K562 (cell line): ENCODE data around the gene HEATR1. TPM values are rescaled to one million over a fixed set of nuclear protein-coding genes. Genes with fewer than 3 reads are reported as not detected.

ENCODE experiments used
- CBFA2T2 ChIP-seq: fragments of 450-650 bp; conservative IDR thresholded peaks from 2 replicates; pipeline ENCODE4 v1.6.1; 2017; ENCODE audit warnings: mild to moderate bottlenecking
- CC2D1A ChIP-seq: fragments of 450-650 bp; IDR thresholded peaks from 2 replicates; pipeline ENCODE4 v1.6.1; 2017; ENCODE audit warnings: mild to moderate bottlenecking
- CXXC5 ChIP-seq: fragments of 250-450 bp; sonication (Bioruptor Pico); IDR thresholded peaks from 2 replicates; pipeline ENCODE4 v1.8.0; 2022; ENCODE audit warnings: inconsistent platforms, mild to moderate bottlenecking, moderate library complexity
- DLX4 ChIP-seq: fragments of 250-450 bp; sonication (Bioruptor Pico); IDR thresholded peaks from 2 replicates; pipeline ENCODE4 v1.6.1; 2021; ENCODE audit warnings: mild to moderate bottlenecking
- ELK3 ChIP-seq: fragments of 450-650 bp; formaldehyde crosslinking; IDR thresholded peaks from 2 replicates; pipeline ENCODE4 v1.4.0; 2020; ENCODE audit warnings: mild to moderate bottlenecking
- FOXK2 ChIP-seq, 2 experiments: fragments of 450-650 bp; IDR thresholded peaks in 1 of 2; conservative IDR thresholded peaks in 1 of 2; 2 replicates each; pipeline ENCODE4 v1.6.1; 2016; ENCODE audit warnings: low read depth in 2 of 2, mild to moderate bottlenecking in 1 of 2
- HNRNPH1 ChIP-seq: fragments of 200-400 bp; formaldehyde crosslinking; optimal IDR thresholded peaks from 2 replicates; pipeline ENCODE3; 2017; ENCODE audit warnings: low read depth, mild to moderate bottlenecking, low read length, moderate library complexity
- KAT7 ChIP-seq: sonication (generic); formaldehyde crosslinking; IDR thresholded peaks from 2 replicates; pipeline ENCODE4 v1.8.0; 2022; ENCODE audit warnings: missing genetic modification reagents, mild to moderate bottlenecking, borderline replicate concordance
- MCM7 ChIP-seq, 2 experiments: fragments of 450-650 bp; IDR thresholded peaks; 2 replicates each; pipeline ENCODE4 v1.6.1; 2016 to 2018
- MTA2 ChIP-seq: fragments of 450-650 bp; IDR thresholded peaks from 2 replicates; pipeline ENCODE4 v1.6.1; 2016; ENCODE audit warnings: low read depth
- RBM34 ChIP-seq: fragments of 200-400 bp; formaldehyde crosslinking; IDR thresholded peaks from 2 replicates; pipeline ENCODE4 v1.6.1; 2018; ENCODE audit warnings: low read length, borderline replicate concordance; ENCODE audit not compliant: insufficient read depth
- RFX5 ChIP-seq: IDR thresholded peaks from 2 replicates; pipeline ENCODE4 v1.6.1; 2011; ENCODE audit warnings: low read depth, mild to moderate bottlenecking, improper control_type of control experiment, low read length
- SETDB1 ChIP-seq: IDR thresholded peaks from one replicate; pipeline ENCODE4 v1.6.1; 2012; ENCODE audit warnings: low read length, control low read depth, inconsistent platforms
- SNIP1 ChIP-seq: fragments of 450-650 bp; IDR thresholded peaks from 2 replicates; pipeline ENCODE4 v1.7.1; 2017; ENCODE audit warnings: low read depth, mild to moderate bottlenecking
- TAL1 ChIP-seq: fragments of 450-650 bp; IDR thresholded peaks from 2 replicates; pipeline ENCODE4 v1.6.1; 2016; ENCODE audit warnings: mild to moderate bottlenecking
- TBL1XR1 ChIP-seq, 2 experiments: IDR thresholded peaks; 2 replicates each; pipeline ENCODE4 v1.6.1; 2012; ENCODE audit warnings: improper control_type of control experiment in 2 of 2, low read length in 2 of 2, mild to moderate bottlenecking in 1 of 2
- XRCC3 ChIP-seq: fragments of 450-650 bp; IDR thresholded peaks from 2 replicates; pipeline ENCODE4 v1.6.1; 2017; ENCODE audit warnings: mild to moderate bottlenecking, moderate library complexity
- ZMIZ1 ChIP-seq, 2 experiments: fragments of 150-350 bp in 1 of 2; IDR thresholded peaks; 2 replicates each; pipeline ENCODE4 v1.6.1; 2012 to 2016; ENCODE audit warnings: low read depth in 2 of 2, low read length in 2 of 2, mild to moderate bottlenecking in 1 of 2, moderate library complexity in 1 of 2
- ZNF23 ChIP-seq: fragments of 250-450 bp; sonication (Bioruptor Pico); IDR thresholded peaks from 2 replicates; pipeline ENCODE4 v1.4.0; 2020; ENCODE audit warnings: mild to moderate bottlenecking
- ZNF24 ChIP-seq: fragments of 450-650 bp; IDR thresholded peaks from 2 replicates; pipeline ENCODE4 v1.6.1; 2016
- ZNF280B ChIP-seq: fragments of 250-450 bp; sonication (Bioruptor Pico); IDR thresholded peaks from 2 replicates; pipeline ENCODE4 v1.5.1; 2021; ENCODE audit warnings: mild to moderate bottlenecking
- ZNF282 ChIP-seq: sonication (generic); formaldehyde crosslinking; IDR thresholded peaks from 2 replicates; pipeline ENCODE4 v1.8.1; 2023; ENCODE audit warnings: missing genetic modification reagents
- ZNF316 ChIP-seq: fragments of 450-650 bp; IDR thresholded peaks from 2 replicates; pipeline ENCODE4 v1.6.1; 2016
- ZNF583 ChIP-seq: fragments of 250-450 bp; sonication (Bioruptor Pico); IDR thresholded peaks from 2 replicates; pipeline ENCODE4 v1.4.0; 2020
- ZNF780A ChIP-seq: fragments of 250-450 bp; sonication (Bioruptor Pico); IDR thresholded peaks from 2 replicates; pipeline ENCODE4 v1.5.0; 2021; ENCODE audit warnings: mild to moderate bottlenecking
- polyA plus RNA-seq, 8 experiments: library from polyadenylated mRNA; depleted of rRNA in 4 of 8; stranded (reverse) in 5 of 8; unstranded in 3 of 8; fragments of >200 nt; fragmentation: Nextera tagmentation in 2 of 8; fragmentation: Illumina TruSeq in 1 of 8; extraction: Ambion mirVana in 2 of 8; extraction: Trizol in 1 of 8; gene quantifications; 2 replicates each; pipeline versions ENCODE4 v1.2.1 to v1.2.3, GENCODE V29; 2011 to 2014; ENCODE audit warnings: inconsistent platforms in 1 of 8, missing spikeins in 1 of 8
- total RNA-seq, 7 experiments: library from RNA; depleted of rRNA in 6 of 7; stranded (reverse); fragments of >200 nt in 6 of 7; fragmentation: Illumina TruSeq in 2 of 7; extraction: Trizol in 2 of 7; gene quantifications; 2 replicates each; pipeline versions ENCODE4 v1.2.1 to v1.2.3, GENCODE V29; 2011 to 2021; ENCODE audit warnings: low replicate concordance in 1 of 7

Gene HEATR1
- total and polyA plus RNA-seq, 9 of the 15 experiments (the other 6 are each of a cell fraction or from before 2014, with no cell fraction given) = 28.3 to 108 (median 50.9) TPM

- TF ChIP-seq RBM34 (no peak), XRCC3 (no peak), ZMIZ1 (IDR thresholded peaks at IDR 0.05; ENCODE audit: low read depth in 2 of 2, low read length in 2 of 2) (no peak), ZNF280B (CRISPR knock-in tag) (no peak), HNRNPH1 (no peak), ZNF316 (no peak), TBL1XR1 (IDR thresholded peaks at IDR 0.05; ENCODE audit: low read length in 2 of 2) (0 out of 4 replicates have a peak, but pooled peaks of 1 of the 2 experiments have one; percentile 48), CXXC5 (peak; percentile 58), ZNF282 (no peak), KAT7 (CRISPR knock-in tag) (no peak), ZNF23 (CRISPR knock-in tag) (no peak), SNIP1 (no peak), SETDB1 (no peak), ELK3 (CRISPR knock-in tag) (no peak), ZNF780A (CRISPR knock-in tag) (no peak), RFX5 (no peak), FOXK2 (conservative IDR thresholded peaks at IDR 0.05 in 1 of 2, IDR thresholded peaks at IDR 0.05 in 1 of 2; ENCODE audit: low read depth in 2 of 2) (0 out of 4 replicates have a peak, but pooled peaks have one; percentile 25 to 34), MTA2 (0 out of 2 replicates have a peak, but pooled peaks have one; percentile 6), TAL1 (peak; percentile 43), ZNF583 (CRISPR knock-in tag) (0 out of 2 replicates have a peak, but pooled peaks have one; percentile 30), ZNF24 (0 out of 2 replicates have a peak, but pooled peaks have one; percentile 22), DLX4 (CRISPR knock-in tag) (no peak), MCM7 (IDR thresholded peaks at IDR 0.05) (no peak), CC2D1A (no peak), CBFA2T2 (peak; percentile 63)
Observed at GRCh38 chr1:236509647-236510401, 94.5 kb downstream of the HEATR1 start (continued).
